ENCODE measurements around the gene LUZP4.

- TF ChIP-seq POLR2A (IDR thresholded peaks at IDR 0.05; ENCODE audit: low read length) (no peak), GATA1 (IDR thresholded peaks at IDR 0.05; ENCODE audit: low read depth, low read length) (no peak)
Observed at GRCh38 chrX:115255003-115255402, 34.5 kb upstream of the LUZP4 start.

Measured in erythroblast (primary cell).